Sigmoid colon (tissue), 7 donors: ENCODE measurements around the gene GRM7. TPM values are rescaled to one million over a fixed set of nuclear protein-coding genes. Genes with fewer than 3 reads are reported as not detected.

Experiments
- DNase-seq: peaks from one replicate; pipeline ENCODE4 v3.0.0-alpha.2; 2019
- H3K27ac ChIP-seq, 4 donors: fragments of 200-600 bp; sonication (generic); one replicate each; pipeline ENCODE4 v1.5.1; 2016 to 2019; ENCODE audit warnings: mild to moderate bottlenecking in 1 of 4
- H3K27me3 ChIP-seq, 3 donors: fragments of 200-600 bp; sonication (generic); one replicate each; pipeline ENCODE4 v1.5.1; 2019; ENCODE audit warnings: mild to moderate bottlenecking in 1 of 3
- H3K36me3 ChIP-seq, 4 donors: fragments of 200-600 bp; sonication (generic); one replicate each; pipeline ENCODE4 v1.5.1; 2016 to 2019
- H3K4me1 ChIP-seq, 4 donors: fragments of 200-600 bp; sonication (generic); one replicate each; pipeline ENCODE4 v1.5.1; 2017 to 2019
- H3K4me3 ChIP-seq, 4 donors: fragments of 200-600 bp; sonication (generic); one replicate each; pipeline ENCODE4 v1.5.1; 2017 to 2019; ENCODE audit warnings: mild to moderate bottlenecking in 2 of 4, moderate library complexity in 1 of 4
- H3K9me3 ChIP-seq, 4 donors: fragments of 200-600 bp in 3 of 4; sonication (generic) in 3 of 4; one replicate each; pipeline versions ENCODE4 v1.5.1 to v1.6.1; 2013 to 2019
- EP300 ChIP-seq, 4 donors: sonication (generic); formaldehyde crosslinking; IDR thresholded peaks; one replicate each; pipeline ENCODE4 v1.6.1; 2017; ENCODE audit warnings: antibody characterized with exemption in 4 of 4
- POLR2A ChIP-seq, 2 donors: fragments of 450-650 bp; IDR thresholded peaks; one replicate each; pipeline ENCODE4 v1.6.1; 2016; ENCODE audit warnings: antibody characterized with exemption in 2 of 2, mild to moderate bottlenecking in 2 of 2, moderate library complexity in 2 of 2
- POLR2AphosphoS5 ChIP-seq, 4 donors: sonication (generic); formaldehyde crosslinking; IDR thresholded peaks; one replicate each; pipeline ENCODE4 v1.6.1; 2017; ENCODE audit warnings: antibody characterized with exemption in 4 of 4
- WGBS, 2 donors: extraction: QIAGEN DNeasy Blood & Tissue Kit; methylation state at CpG; one replicate each; pipeline ENCODE4 v1.1.7; 2013; 5-methylcytosine and 5-hydroxymethylcytosine counted together
- intact Hi-C: fragments of 100-400 bp; cut with DNase I; formaldehyde crosslinking; loops from one replicate; pipeline ENCODE4 v1.15.1; 2023
- polyA plus RNA-seq, 3 donors: library from polyadenylated mRNA; stranded (reverse); fragments of 200-250 nt; gene quantifications; one replicate each; pipeline ENCODE4 v1.2.3, GENCODE V29; 2013
- total RNA-seq, 4 donors: library from RNA; depleted of rRNA; stranded (reverse); fragments of >200 nt; gene quantifications; one replicate each; pipeline ENCODE4 v1.1.0, GENCODE V29; 2016
- TF ChIP-seq, protein P1 (sequence below), 4 experiments: fragments of 450-650 bp in 3 of 4; fragments of 200-600 bp in 1 of 4; IDR thresholded peaks; one replicate each; pipeline ENCODE4 v1.5.1; 2016 to 2019; ENCODE audit warnings: antibody characterized with exemption in 4 of 4, mild to moderate bottlenecking in 3 of 4, moderate library complexity in 2 of 4
- donor health status: healthy with polysubstance abuse.
- donor health status: Bipolar disorder and iron deficiency.
- donor health status: healthy.

Gene GRM7
- total and polyA plus RNA-seq, 7 donors, result 0.09 to 0.71 (median 0.22) TPM; not detected in 3

DNA sequence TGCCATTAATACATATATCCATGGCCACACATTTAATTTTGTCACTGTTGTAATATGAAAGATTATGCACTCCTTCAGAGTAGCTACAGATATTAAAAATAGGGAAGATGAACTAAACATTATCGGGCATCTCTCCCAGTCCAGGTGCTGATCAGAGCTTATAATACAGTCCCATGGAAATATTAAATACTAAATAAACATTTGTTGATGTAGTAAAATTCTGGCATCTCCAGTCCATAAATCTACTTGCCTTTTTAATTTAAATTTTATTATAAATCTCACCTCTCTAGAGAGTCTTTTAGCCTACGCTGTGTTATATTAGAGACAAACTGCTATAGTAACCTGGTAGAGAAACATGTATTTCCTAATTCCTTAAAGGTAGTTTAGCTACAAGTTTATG, 297.6 kb downstream of the GRM7 start:
- Histone ChIP-seq H3K36me3 (no peaks in the 10 kb centered on the region), H3K27me3 (no peaks in the 10 kb centered on the region), H3K9me3 (no peaks in the 10 kb centered on the region), H3K4me1 (peaks cover 0 to 7% (median 0%) of the 10 kb centered on the region in 4 donors), H3K4me3 (no peak overlapping the region), H3K27ac (no peak overlapping the region)
- WGBS, 2 donors, result 94 to 96% methylated on average over 2 of the region's 2 CpGs
- no peak for DNase-seq
- no peak for TF ChIP-seq POLR2A (IDR thresholded peaks at IDR 0.05)
- intact Hi-C loops, result no loop called here

DNA sequence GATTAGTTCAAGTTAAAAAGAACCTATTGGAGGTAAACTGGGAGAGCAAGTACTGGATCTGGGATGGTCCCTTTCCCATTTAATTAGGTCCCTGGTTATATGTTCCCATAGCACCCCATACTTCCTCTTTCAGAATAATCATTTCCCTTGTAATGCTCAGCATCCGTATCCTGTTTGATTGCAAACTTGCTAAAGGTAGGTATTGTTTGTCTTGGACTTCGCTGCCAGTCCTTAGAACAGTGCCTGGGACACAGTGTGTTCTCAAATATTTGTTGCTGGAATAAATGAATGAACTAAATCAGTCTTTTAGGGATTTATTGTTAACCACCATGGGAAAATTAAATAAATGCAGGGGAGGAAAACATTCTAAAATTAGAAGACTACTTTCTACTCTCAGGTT, 299.8 kb downstream of the GRM7 start:
- TF ChIP-seq POLR2A (IDR thresholded peaks at IDR 0.05) (no peak), POLR2AphosphoS5 (IDR thresholded peaks at IDR 0.05) (no peak), EP300 (IDR thresholded peaks at IDR 0.05) (no peak)
- TF ChIP-seq, protein P1, sequence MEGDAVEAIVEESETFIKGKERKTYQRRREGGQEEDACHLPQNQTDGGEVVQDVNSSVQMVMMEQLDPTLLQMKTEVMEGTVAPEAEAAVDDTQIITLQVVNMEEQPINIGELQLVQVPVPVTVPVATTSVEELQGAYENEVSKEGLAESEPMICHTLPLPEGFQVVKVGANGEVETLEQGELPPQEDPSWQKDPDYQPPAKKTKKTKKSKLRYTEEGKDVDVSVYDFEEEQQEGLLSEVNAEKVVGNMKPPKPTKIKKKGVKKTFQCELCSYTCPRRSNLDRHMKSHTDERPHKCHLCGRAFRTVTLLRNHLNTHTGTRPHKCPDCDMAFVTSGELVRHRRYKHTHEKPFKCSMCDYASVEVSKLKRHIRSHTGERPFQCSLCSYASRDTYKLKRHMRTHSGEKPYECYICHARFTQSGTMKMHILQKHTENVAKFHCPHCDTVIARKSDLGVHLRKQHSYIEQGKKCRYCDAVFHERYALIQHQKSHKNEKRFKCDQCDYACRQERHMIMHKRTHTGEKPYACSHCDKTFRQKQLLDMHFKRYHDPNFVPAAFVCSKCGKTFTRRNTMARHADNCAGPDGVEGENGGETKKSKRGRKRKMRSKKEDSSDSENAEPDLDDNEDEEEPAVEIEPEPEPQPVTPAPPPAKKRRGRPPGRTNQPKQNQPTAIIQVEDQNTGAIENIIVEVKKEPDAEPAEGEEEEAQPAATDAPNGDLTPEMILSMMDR (IDR thresholded peaks at IDR 0.05), result no peak
- 58 to 83% methylated on average over 2 of the region's 2 CpGs for WGBS, 2 donors
- Histone ChIP-seq H3K27me3 (no peaks in the 10 kb centered on the region), H3K27ac (no peak overlapping the region), H3K9me3 (no peaks in the 10 kb centered on the region), H3K4me3 (no peak overlapping the region), H3K36me3 (no peaks in the 10 kb centered on the region), H3K4me1 (peaks cover 0 to 7% (median 0%) of the 10 kb centered on the region in 4 donors)
- intact Hi-C loops, result no loop called here
- no peak for DNase-seq

DNA sequence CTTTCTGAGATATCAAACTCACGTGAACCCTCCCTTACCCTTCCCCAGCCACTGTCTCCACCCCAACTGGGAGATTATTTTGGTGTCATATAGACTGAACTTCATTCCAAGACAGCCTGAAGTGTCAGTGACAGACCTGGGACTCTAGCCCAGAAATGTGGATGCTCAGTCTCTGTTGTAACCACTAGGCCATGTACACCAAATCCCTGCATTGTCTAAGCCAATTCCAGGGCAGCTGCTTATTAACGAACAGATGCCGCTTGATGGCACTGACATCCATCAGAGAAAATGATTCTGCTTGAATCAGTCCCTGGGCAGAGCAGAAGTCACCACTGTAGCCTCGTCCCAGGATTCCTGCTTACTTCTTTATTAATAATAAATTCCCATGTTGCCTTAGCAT, 305.5 kb downstream of the GRM7 start:
- 75 to 82% methylated on average over 4 of the region's 4 CpGs for WGBS, 2 donors
- TF ChIP-seq POLR2AphosphoS5 (IDR thresholded peaks at IDR 0.05), result no peak
- TF ChIP-seq, protein P1 (IDR thresholded peaks at IDR 0.05), result no peak
- no peak for TF ChIP-seq POLR2A (IDR thresholded peaks at IDR 0.05)
- no peak for TF ChIP-seq EP300 (IDR thresholded peaks at IDR 0.05)
- H3K9me3 ChIP-seq, result no peaks in the 10 kb centered on the region
- intact Hi-C loops, result no loop called here
- H3K27ac ChIP-seq, result no peak overlapping the region
- no peak for DNase-seq
- H3K27me3 ChIP-seq, result no peaks in the 10 kb centered on the region
- H3K4me3 ChIP-seq, result no peak overlapping the region
- H3K36me3 ChIP-seq, result no peaks in the 10 kb centered on the region
- no peaks in the 10 kb centered on the region for H3K4me1 ChIP-seq

DNA sequence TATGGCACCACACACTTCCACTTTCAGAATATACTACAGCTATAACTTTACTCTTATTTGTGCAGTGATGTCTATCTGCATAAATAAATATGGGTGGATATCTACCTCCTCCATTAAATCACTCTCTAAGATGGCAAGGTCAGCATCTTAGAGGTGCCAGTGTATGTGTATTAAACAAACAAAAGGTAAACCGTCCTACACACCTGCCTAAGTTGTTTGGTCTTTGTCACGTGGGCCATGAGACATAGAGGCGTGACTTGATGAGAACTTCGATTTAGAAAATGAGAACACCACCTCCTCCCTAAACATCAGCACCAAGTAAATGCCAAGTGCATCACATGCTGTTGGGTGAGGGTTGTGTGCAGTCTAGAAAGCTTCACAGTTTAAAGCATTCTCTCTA, 310.6 kb downstream of the GRM7 start:
- intact Hi-C loops, result no loop called here
- no peaks in the 10 kb centered on the region for H3K27me3 ChIP-seq
- 29 to 77% methylated on average over 4 of the region's 4 CpGs for WGBS, 2 donors
- TF ChIP-seq EP300 (IDR thresholded peaks at IDR 0.05) (no peak), POLR2AphosphoS5 (IDR thresholded peaks at IDR 0.05) (no peak), POLR2A (IDR thresholded peaks at IDR 0.05) (no peak)
- TF ChIP-seq, protein P1 (IDR thresholded peaks at IDR 0.05), result no peak
- H3K9me3 ChIP-seq, result no peaks in the 10 kb centered on the region
- no peaks in the 10 kb centered on the region for H3K36me3 ChIP-seq
- H3K4me1 ChIP-seq, result no peaks in the 10 kb centered on the region
- DNase-seq, result no peak
- H3K4me3 ChIP-seq, result no peak overlapping the region
- no peak overlapping the region for H3K27ac ChIP-seq

DNA sequence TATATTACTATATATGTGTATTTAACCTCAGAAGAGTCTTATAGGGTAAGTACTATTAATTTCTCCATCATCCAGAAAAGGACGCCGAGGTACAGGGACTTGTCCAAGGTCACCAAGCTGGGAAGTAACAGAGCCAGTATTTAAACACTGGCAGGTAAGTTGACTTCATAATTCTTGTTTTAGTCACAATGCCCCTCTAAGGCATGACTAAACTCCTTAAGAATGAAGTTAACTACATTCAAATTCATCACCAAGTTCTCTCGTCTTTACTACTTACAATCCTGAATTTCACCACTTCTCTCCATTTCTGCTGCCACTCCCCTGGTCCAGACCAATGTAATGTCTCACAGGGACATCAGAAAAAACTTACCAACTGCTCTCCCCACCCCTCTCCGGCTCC, 312.1 kb downstream of the GRM7 start:
- Histone ChIP-seq H3K4me1 (no peaks in the 10 kb centered on the region), H3K36me3 (no peaks in the 10 kb centered on the region), H3K9me3 (no peaks in the 10 kb centered on the region), H3K27ac (no peak overlapping the region), H3K4me3 (no peak overlapping the region), H3K27me3 (no peaks in the 10 kb centered on the region)
- 70 to 81% methylated on average over 4 of the region's 4 CpGs for WGBS, 2 donors
- no peak for TF ChIP-seq POLR2A (IDR thresholded peaks at IDR 0.05)
- no peak for TF ChIP-seq EP300 (IDR thresholded peaks at IDR 0.05)
- TF ChIP-seq, protein P1 (IDR thresholded peaks at IDR 0.05), result no peak
- TF ChIP-seq POLR2AphosphoS5 (IDR thresholded peaks at IDR 0.05), result no peak
- DNase-seq, result no peak
- intact Hi-C loops, result no loop called here
